Caki2 (cell line): ENCODE measurements around the gene FNDC10. TPM values are rescaled to one million over a fixed set of nuclear protein-coding genes. Genes with fewer than 3 reads are reported as not detected.
"Not testable (repeated sequence)": the region's sequence is repeated elsewhere in the genome, so short reads cannot be mapped to it uniquely, and the experiment has no call there.

Experiments used
- DNase-seq: peaks from one replicate; pipeline ENCODE4 v3.0.0-alpha.2; 2015; ENCODE audit warnings: low read depth
- in situ Hi-C: cut with HindIII; loops from 2 replicates; pipeline ENCODE4 v1.10.0; 2016; ENCODE audit warnings: low sequenced_read_pairs, low pct_unique_long_range_greater_than_20kb, mixed read lengths
- total RNA-seq: library from RNA; depleted of rRNA; stranded (reverse); fragments of >200 nt; shearing (Covaris generic); gene quantifications from 2 replicates; pipeline ENCODE4 v1.2.3, GENCODE V29; 2014; ENCODE audit warnings: low replicate concordance; rRNA removed

Gene FNDC10
- total RNA-seq = 16.9 and 31.3 TPM in 2 replicates

GRCh38 chr1:1599935-1600860 is at the start of gene FNDC10:
Gene FNDC10 (minus strand): TSS chr1:1600135. CDS start chr1:1600015, 120 bp downstream.
- in situ Hi-C loops = no loop called here
- DNase-seq = no peak

GRCh38 chr1:1648265-1648664 is 48.3 kb upstream of the FNDC10 start:
- in situ Hi-C loops, DNase-seq: not testable (repeated sequence)

DNA sequence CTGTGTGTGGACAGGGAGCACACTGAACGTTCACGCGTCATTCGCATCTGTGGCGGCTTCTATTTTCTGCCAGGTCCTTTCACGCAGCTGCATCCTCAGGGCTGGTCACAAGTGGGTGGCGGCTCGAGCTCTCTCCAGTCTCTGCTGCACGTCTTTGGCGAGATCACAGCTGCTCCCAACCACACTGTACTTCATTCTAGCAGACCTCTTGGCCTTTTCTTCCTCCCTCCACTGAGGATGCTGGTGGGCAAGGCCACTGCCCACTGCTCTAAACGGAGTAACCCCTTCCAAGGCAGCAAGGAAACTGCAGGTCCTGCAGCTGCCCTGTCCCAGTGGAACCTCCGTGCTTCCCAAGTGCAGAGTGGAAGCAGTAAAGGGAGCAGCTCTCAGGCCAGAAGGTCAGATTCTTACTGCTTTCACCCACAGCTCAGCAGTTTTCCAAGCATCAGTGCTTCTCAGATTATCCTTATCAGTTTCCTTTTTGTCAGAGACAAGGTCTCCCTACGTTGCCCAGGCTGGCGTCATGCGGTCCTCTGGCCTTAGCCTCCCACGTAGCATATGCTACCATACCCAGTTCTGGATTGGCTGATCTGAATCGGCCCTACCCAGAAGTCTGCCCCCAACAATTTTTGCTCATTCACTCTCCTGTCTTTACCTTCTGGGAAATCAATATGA is 47.8 kb upstream of the FNDC10 start:
- DNase-seq, in situ Hi-C loops: not testable (repeated sequence)

DNA sequence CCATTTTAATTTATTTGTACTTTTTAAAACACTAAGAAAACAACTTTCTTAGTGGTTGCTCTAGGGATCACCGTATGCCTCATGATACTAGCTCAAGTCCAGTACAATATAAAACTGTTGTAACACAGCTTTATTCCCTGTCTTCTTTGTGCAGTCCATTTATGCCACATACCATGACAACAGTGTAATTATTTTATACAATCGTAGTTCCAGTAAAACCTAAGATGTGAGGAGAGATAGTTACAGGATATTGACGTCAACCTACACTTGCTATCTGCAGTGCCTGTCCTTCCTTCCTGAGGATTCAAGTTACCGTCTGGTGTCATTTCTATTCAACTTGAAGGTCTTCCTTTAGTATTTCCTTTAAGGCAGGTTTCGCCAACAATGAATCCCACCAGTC is 46.4 kb upstream of the FNDC10 start:
- in situ Hi-C loops = not testable (repeated sequence)

DNA sequence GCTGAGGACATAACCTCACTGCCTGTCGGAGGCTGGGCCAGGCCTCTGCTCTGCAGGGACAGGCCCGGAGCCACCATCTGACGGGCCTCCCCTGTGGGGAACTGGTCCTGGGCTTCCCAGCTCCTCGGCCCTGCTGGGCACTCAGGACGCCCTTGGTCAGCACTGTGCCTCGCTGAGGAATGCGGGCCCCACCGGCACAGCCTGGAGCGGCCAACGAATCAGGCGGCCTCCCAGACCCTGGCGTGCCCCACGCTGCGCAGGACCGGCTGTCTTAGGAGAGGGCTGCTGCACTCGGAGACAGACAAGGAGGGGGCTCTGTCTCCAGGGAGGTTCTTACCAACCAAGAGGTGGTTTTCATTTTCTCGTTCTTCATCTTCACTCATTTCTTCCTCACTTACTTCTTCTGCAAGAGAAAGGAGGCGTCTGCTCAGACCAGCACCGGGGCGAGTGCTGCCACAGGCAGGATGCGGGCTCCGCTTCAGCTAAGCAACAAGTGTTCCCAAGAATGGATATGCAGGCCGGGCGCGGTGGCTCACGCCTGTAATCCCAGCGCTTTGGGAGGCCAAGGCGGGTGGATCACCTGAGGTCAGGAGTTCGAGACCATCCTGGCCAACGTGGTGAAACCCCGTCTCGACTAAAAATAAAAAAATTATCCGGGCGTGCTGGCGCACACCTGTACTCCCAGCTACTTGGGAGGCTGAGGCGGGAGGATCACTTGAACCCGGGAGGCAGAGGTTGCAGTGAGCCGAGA is 41.0 kb upstream of the FNDC10 start:
- in situ Hi-C loops = not testable (repeated sequence)

More for the DNA sequence above, 46.4 kb upstream of the FNDC10 start:
- not testable (repeated sequence) for DNase-seq

DNA sequence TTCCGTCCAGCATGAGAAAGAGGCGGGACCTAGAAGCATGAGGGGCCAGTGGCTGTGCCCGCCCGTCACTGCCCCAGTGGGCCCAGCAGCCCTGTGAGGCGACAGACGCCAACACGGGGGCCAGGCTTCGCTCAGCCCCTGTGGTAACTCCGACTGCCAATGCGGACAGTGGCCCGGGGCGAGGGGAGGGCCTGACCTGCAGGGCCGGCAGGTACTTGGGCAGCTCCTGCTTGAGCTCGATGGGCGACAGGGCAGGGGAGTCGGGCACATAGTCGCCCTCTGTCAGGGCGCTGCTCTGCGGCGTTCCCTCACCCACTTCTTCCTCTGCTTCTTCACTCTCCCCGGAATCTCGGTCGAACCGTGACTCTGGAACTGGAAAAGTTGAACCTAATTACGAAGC is 40.1 kb upstream of the FNDC10 start:
- DNase-seq, in situ Hi-C loops: not testable (repeated sequence)

More for the DNA sequence above, 41.0 kb upstream of the FNDC10 start:
- not testable (repeated sequence) for DNase-seq

DNA sequence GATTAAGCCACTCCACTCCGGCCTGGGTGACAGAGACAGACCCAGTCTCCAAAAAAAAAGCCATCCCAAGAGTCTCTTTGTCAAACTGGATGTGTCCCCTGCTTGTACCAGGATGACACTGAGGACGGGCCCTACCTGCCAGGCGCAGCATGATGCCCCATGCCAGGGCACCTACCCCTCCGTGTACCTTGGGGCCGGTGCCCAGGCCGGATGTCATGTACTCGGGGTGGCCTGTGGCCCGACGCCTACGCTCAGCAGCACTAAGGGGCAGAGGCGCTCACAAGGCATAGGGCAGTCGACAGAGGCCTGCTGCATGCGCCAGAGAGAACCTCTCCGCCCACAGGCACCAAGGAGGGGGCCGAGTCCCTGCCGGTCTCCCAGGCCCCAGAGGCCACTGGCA is 39.4 kb upstream of the FNDC10 start:
- DNase-seq, in situ Hi-C loops: not testable (repeated sequence)

DNA sequence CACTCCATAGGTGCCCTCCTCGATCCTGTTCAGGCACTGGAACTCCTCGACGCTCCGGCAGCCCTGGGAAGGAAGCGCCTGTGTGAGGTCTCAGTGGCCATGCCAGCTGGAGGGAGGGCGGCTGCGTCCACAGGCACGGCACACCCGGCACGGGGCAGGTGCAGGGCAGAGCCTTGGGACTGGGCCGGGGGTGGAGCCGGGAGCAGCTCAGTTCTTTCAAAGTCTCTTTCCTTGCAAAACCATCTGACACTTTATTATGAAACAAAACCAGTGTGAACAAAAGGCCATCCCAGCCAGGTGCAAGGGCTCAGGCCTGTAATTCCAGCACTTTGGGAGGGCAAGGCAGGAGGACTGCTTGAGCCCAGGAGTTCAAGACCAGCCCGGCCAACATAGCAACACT is 38.6 kb upstream of the FNDC10 start:
- DNase-seq, in situ Hi-C loops: not testable (repeated sequence)

DNA sequence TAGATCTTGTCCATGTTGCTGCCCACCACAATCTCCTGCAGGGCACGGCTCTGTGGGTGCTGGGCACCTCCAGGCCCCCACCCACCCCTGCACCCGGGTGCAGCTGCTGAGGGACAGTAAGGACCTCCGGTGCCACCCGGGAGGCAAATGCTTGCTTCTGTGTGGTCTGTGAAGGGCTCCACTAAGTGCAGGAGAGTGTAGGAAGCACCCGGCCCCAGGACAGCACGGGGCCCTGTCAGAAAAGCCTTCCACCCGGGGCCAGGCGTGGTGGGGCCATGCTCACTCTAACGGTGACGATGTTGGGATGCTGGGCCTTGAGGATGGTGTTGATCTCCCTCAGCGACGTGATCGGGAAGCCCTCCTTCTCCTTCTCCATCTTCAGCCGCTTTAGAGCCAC is 37.5 kb upstream of the FNDC10 start:
- DNase-seq = not testable (repeated sequence)

GRCh38 chr1:1636621-1637478 is 36.9 kb upstream of the FNDC10 start:
- in situ Hi-C loops = not testable (repeated sequence)

More for the DNA sequence above, 37.5 kb upstream of the FNDC10 start:
- in situ Hi-C loops = not testable (repeated sequence)

DNA sequence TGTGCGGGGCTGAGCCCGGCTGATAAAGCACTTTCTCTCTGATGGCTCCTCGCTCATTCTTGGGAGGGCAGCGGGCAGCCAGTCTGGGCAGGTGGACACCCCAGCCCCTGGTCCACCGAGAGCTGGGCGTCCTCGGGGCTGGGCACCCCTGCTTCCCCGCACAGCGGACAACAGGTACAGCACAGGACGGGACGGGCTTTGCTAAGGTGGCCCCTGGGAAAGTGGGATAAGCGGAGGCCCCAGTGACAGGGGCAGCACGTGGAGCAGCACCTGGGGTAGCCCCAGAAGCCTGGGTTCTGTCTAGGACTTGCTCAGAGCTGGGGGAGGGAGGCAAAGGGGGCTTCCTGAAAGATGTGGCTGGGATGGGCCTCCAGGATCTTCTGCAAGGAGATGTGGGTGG is 34.7 kb upstream of the FNDC10 start:
- DNase-seq, in situ Hi-C loops: not testable (repeated sequence)

More at GRCh38 chr1:1636621-1637478, 36.9 kb upstream of the FNDC10 start:
- not testable (repeated sequence) for DNase-seq

GRCh38 chr1:1633409-1633808 is 33.5 kb upstream of the FNDC10 start:
- in situ Hi-C loops, DNase-seq: not testable (repeated sequence)

DNA sequence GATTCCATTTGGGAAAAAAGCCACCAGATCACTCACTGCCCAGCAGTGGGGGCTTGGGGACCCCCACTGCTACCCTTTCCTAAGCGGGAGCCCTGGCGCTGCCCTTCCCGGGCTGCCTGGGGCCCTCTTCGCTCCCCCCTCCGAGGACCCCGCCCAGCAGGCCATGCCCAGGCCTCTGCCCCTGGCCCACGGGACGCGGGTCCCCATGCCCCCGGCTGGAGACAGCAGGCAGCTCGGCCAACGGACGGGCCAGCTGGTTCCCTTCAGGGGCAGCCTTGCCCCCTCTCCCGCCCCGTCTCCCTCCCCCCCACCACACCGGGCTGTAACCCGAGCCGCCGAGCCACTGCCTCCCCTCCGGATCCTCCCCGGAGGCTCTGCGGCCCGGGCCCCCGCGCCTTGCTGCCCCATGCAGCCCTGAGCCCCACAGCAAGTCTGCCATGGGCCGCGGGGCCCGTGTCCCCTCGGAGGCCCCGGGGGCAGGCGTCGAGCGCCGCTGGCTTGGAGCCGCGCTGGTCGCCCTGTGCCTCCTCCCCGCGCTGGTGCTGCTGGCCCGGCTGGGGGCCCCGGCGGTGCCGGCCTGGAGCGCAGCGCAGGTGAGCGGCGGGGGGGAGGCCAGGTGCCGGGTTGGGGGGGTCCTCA is 32.0 kb upstream of the FNDC10 start, which contains the start of gene MMP23B:
Gene MMP23B, plus strand, starts transcription at position 392 of the 639 bp plus-strand sequence. Its CDS starts 46 bp downstream, at position 438.
- DNase-seq = no peak
- in situ Hi-C loops = no loop called here

DNA sequence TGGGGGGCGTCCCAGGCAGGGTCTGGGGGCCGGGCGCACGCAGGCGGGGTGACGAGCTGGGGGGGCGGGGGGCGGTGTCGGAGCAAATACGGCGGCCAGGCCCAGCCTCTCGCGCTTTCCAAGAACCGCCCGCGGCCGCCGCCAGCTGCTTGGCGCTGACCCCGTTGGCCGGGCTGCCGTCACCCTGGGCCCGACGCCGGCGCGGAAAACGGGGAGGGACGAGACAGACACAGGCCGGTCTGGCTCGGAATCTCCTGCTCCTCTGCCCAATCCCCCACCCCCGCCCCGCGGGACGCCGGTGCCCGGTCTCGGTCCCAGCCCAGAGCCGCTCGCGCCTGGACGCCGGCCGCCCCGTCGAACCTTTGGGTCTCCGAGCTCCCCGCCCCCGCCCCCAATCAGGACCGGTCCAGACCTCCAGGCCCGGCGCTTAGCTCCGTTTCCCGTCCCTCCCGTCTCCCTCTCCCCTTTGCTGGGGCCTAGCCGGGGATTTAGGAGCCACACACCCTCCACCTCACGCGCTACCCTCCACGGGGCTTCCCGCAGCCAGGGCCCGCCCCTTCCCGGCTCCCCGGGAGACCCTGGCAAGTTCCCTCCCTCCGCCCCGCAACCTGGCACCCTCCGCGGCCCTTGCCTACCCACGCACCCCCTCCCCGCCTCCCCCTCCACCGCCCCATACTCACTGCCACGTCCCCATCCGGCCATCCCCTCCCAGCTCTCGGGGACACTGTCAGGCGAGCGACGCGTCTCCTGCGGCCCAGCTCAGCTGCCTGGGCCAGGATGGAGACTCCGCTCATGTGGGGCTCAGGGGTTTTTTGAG is 31.2 kb upstream of the FNDC10 start:
- in situ Hi-C loops = no loop called here
- no peak for DNase-seq

- in situ Hi-C loops = no loop called here
Measured at GRCh38 chr1:1630191-1630964, 30.4 kb upstream of the FNDC10 start.

More at GRCh38 chr1:1630191-1630964, 30.4 kb upstream of the FNDC10 start:
- DNase-seq = no peak
